HepG2 (cell line): ENCODE results near the gene PRCP. TPM values are rescaled to one million over a fixed set of nuclear protein-coding genes. Genes with fewer than 3 reads are reported as not detected.

Experiments
- CHCHD3 ChIP-seq: sonication (generic); formaldehyde crosslinking; IDR thresholded peaks from 2 replicates; pipeline ENCODE4 v1.8.0; 2022; ENCODE audit warnings: mild to moderate bottlenecking, missing genetic modification reagents, moderate library complexity
- FOXA3 ChIP-seq: IDR thresholded peaks from 2 replicates; pipeline ENCODE4 v1.6.1; 2016; ENCODE audit warnings: missing genetic modification reagents, missing compliant biosample characterization
- HDAC1 ChIP-seq: sonication (generic); formaldehyde crosslinking; IDR thresholded peaks from 2 replicates; pipeline ENCODE4 v1.5.1; 2020; ENCODE audit warnings: mild to moderate bottlenecking, missing genetic modification reagents
- HNF4G ChIP-seq, 2 experiments: sonication (generic) in 1 of 2; formaldehyde crosslinking in 1 of 2; IDR thresholded peaks; 2 replicates each; pipeline versions ENCODE4 v1.4.0 to v1.6.1; 2011 to 2020; ENCODE audit warnings: borderline replicate concordance in 2 of 2, low read depth in 2 of 2, mild to moderate bottlenecking in 2 of 2, low read length in 1 of 2, missing genetic modification reagents in 1 of 2, moderate library complexity in 1 of 2
- MED8 ChIP-seq: sonication (generic); formaldehyde crosslinking; IDR thresholded peaks from 2 replicates; pipeline ENCODE4 v1.8.1; 2023; ENCODE audit warnings: mild to moderate bottlenecking, missing genetic modification reagents; ENCODE audit not compliant: insufficient replicate concordance
- NFE2L1 ChIP-seq: sonication (generic); formaldehyde crosslinking; IDR thresholded peaks from 2 replicates; pipeline ENCODE4 v1.4.0; 2020; ENCODE audit warnings: missing genetic modification reagents, mild to moderate bottlenecking, borderline replicate concordance
- PTBP1 ChIP-seq: fragments of 200-400 bp; formaldehyde crosslinking; IDR thresholded peaks from 2 replicates; pipeline ENCODE4 v1.6.1; 2018; ENCODE audit warnings: low read length, low read depth; ENCODE audit not compliant: poor library complexity, severe bottlenecking
- SATB2 ChIP-seq: sonication (generic); formaldehyde crosslinking; IDR thresholded peaks from 2 replicates; pipeline ENCODE4 v1.5.0; 2020; ENCODE audit warnings: missing genetic modification reagents
- SNAPC2 ChIP-seq: sonication (generic); formaldehyde crosslinking; IDR thresholded peaks from 2 replicates; pipeline ENCODE4 v1.8.1; 2022; ENCODE audit warnings: mild to moderate bottlenecking, missing genetic modification reagents
- STAT5B ChIP-seq: sonication (generic); formaldehyde crosslinking; IDR thresholded peaks from 2 replicates; pipeline ENCODE4 v1.4.0; 2020; ENCODE audit warnings: missing genetic modification reagents
- TEAD2 ChIP-seq: sonication (generic); formaldehyde crosslinking; IDR thresholded peaks from 2 replicates; pipeline ENCODE4 v1.9.0; 2021; ENCODE audit warnings: missing genetic modification reagents
- ZBTB7B ChIP-seq: sonication (generic); formaldehyde crosslinking; IDR thresholded peaks from 2 replicates; pipeline ENCODE4 v1.4.0; 2020; ENCODE audit warnings: missing genetic modification reagents
- ZFP82 ChIP-seq: sonication (generic); formaldehyde crosslinking; IDR thresholded peaks from 2 replicates; pipeline ENCODE4 v1.5.1; 2020; ENCODE audit warnings: mild to moderate bottlenecking, missing genetic modification reagents, borderline replicate concordance
- ZNF292 ChIP-seq: sonication (generic); formaldehyde crosslinking; IDR thresholded peaks from 2 replicates; pipeline ENCODE4 v1.8.1; 2022; ENCODE audit warnings: mild to moderate bottlenecking, low read depth, missing genetic modification reagents, borderline replicate concordance
- ZNF350 ChIP-seq: sonication (generic); formaldehyde crosslinking; IDR thresholded peaks from 2 replicates; pipeline ENCODE4 v1.4.0; 2020; ENCODE audit warnings: mild to moderate bottlenecking, low read depth, missing genetic modification reagents, borderline replicate concordance
- ZNF713 ChIP-seq: sonication (generic); formaldehyde crosslinking; IDR thresholded peaks from 2 replicates; pipeline ENCODE4 v1.4.0; 2020; ENCODE audit warnings: mild to moderate bottlenecking, missing genetic modification reagents
- ZNF816 ChIP-seq: sonication (generic); formaldehyde crosslinking; IDR thresholded peaks from 2 replicates; pipeline ENCODE4 v1.8.0; 2022; ENCODE audit warnings: missing genetic modification reagents, mild to moderate bottlenecking, borderline replicate concordance
- polyA plus RNA-seq, 8 experiments: library from polyadenylated mRNA; depleted of rRNA in 3 of 8; stranded (reverse) in 7 of 8; unstranded in 1 of 8; fragments of >200 nt; fragmentation: Illumina TruSeq in 4 of 8; extraction: Trizol in 4 of 8; gene quantifications; 2 replicates each; pipeline versions ENCODE4 v1.2.1 to v1.2.3, GENCODE V29; 2011 to 2016; ENCODE audit warnings: low read depth in 4 of 8, missing spikeins in 1 of 8, mixed read lengths in 1 of 8; ENCODE audit not compliant: insufficient read depth in 1 of 8
- total RNA-seq, 5 experiments: library from RNA; depleted of rRNA; stranded (reverse); fragments of >200 nt; fragmentation: Illumina TruSeq; extraction: Trizol; gene quantifications; 2 replicates each; pipeline ENCODE4 v1.2.3, GENCODE V29; 2016; ENCODE audit warnings: low read depth in 1 of 5
- TF ChIP-seq, protein P1 (sequence below), 2 experiments: sonication (generic) in 1 of 2; formaldehyde crosslinking in 1 of 2; IDR thresholded peaks; 2 replicates each; pipeline versions ENCODE4 v1.4.0 to v1.6.1; 2016 to 2020; ENCODE audit warnings: borderline replicate concordance in 1 of 2, low read depth in 1 of 2, mild to moderate bottlenecking in 1 of 2, missing genetic modification reagents in 1 of 2
- TF ChIP-seq, protein P2 (sequence below): sonication (generic); formaldehyde crosslinking; IDR thresholded peaks from 2 replicates; pipeline ENCODE4 v1.8.1; 2023; ENCODE audit warnings: missing genetic modification reagents, inconsistent platforms, borderline replicate concordance
- TF ChIP-seq, protein P3 (sequence below), 2 experiments: sonication (generic) in 1 of 2; formaldehyde crosslinking in 1 of 2; IDR thresholded peaks; 2 replicates each; pipeline versions ENCODE4 v1.5.1 to v1.6.1; 2011 to 2020; ENCODE audit warnings: borderline replicate concordance in 1 of 2, low read depth in 1 of 2, low read length in 1 of 2, mild to moderate bottlenecking in 1 of 2, missing genetic modification reagents in 1 of 2, moderate library complexity in 1 of 2

Gene PRCP
- total and polyA plus RNA-seq, 2 of the 13 experiments (the other 11 are each of a cell fraction or from before 2014, with no cell fraction given): 84.2 to 105 TPM

DNA sequence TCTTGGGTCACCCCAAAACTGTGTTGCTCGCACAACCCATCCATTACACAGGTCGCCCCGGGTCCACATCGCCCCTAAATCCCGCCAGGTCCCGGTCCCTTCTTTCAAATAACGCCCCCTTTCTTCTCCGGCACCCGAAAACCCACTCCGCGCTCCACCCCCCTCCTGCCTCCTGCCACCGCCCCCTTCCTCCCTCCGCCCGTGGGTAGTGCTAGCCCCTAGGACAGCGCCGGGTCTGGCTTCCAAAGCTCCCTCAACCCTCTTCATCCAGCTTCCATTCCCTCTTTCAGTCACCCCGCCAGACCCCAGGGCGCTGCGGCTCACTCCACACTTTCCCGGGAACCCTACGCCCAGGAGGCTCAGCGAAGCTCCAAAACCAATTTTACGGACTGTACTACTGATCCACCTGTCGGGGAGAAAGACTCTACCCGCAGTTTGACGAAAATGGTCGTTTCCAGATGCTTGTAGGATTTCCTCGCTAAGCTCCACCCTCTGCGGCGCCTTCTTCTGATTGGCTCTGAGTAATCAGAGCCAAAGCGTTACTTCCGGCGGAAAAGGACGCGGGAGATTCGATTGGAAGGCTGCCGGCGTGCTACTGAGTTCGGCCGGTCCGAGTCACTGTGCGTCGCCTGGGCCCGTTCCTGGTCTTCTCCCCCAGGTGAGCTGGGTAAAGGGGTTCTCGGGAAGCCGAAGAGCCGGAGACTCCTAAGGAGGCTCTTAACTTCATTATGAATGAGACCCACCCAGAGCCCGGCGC, 1.1 kb upstream of the PRCP start, which contains the start of gene DDIAS (continued):
- TF ChIP-seq, protein P1, sequence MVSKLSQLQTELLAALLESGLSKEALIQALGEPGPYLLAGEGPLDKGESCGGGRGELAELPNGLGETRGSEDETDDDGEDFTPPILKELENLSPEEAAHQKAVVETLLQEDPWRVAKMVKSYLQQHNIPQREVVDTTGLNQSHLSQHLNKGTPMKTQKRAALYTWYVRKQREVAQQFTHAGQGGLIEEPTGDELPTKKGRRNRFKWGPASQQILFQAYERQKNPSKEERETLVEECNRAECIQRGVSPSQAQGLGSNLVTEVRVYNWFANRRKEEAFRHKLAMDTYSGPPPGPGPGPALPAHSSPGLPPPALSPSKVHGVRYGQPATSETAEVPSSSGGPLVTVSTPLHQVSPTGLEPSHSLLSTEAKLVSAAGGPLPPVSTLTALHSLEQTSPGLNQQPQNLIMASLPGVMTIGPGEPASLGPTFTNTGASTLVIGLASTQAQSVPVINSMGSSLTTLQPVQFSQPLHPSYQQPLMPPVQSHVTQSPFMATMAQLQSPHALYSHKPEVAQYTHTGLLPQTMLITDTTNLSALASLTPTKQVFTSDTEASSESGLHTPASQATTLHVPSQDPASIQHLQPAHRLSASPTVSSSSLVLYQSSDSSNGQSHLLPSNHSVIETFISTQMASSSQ (IDR thresholded peaks at IDR 0.05; ENCODE audit: low read depth): no peak
- TF ChIP-seq, protein P1 (CRISPR knock-in tag; IDR thresholded peaks at IDR 0.05; ENCODE audit: borderline replicate concordance): no peak
- peak; percentile 78; the same call in 1 of the 2 replicates for TF ChIP-seq ZNF816
- TF ChIP-seq ZNF292 (CRISPR knock-in tag): no peak
- 0 out of 2 replicates have a peak, but pooled peaks have one; percentile 53 for TF ChIP-seq ZFP82 (CRISPR knock-in tag)
- TF ChIP-seq MED8 (CRISPR knock-in tag): no peak
- no peak for TF ChIP-seq ZBTB7B (CRISPR knock-in tag)
- TF ChIP-seq HDAC1: peak; percentile 99
- no peak for TF ChIP-seq NFE2L1 (CRISPR knock-in tag)
- TF ChIP-seq FOXA3 (CRISPR knock-in tag): no peak
- TF ChIP-seq STAT5B (CRISPR knock-in tag): no peak
- TF ChIP-seq, protein P2, sequence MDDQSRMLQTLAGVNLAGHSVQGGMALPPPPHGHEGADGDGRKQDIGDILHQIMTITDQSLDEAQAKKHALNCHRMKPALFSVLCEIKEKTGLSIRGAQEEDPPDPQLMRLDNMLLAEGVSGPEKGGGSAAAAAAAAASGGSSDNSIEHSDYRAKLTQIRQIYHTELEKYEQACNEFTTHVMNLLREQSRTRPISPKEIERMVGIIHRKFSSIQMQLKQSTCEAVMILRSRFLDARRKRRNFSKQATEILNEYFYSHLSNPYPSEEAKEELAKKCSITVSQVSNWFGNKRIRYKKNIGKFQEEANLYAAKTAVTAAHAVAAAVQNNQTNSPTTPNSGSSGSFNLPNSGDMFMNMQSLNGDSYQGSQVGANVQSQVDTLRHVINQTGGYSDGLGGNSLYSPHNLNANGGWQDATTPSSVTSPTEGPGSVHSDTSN: no peak
- TF ChIP-seq ZNF350 (CRISPR knock-in tag): no peak; the same call in 1 of the 2 replicates
- TF ChIP-seq ZNF713 (CRISPR knock-in tag): no peak
- TF ChIP-seq CHCHD3 (CRISPR knock-in tag): no peak
- no peak for TF ChIP-seq SNAPC2 (CRISPR knock-in tag)
- TF ChIP-seq PTBP1: no peak
- TF ChIP-seq, protein P3, sequence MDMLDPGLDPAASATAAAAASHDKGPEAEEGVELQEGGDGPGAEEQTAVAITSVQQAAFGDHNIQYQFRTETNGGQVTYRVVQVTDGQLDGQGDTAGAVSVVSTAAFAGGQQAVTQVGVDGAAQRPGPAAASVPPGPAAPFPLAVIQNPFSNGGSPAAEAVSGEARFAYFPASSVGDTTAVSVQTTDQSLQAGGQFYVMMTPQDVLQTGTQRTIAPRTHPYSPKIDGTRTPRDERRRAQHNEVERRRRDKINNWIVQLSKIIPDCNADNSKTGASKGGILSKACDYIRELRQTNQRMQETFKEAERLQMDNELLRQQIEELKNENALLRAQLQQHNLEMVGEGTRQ (IDR thresholded peaks at IDR 0.05; ENCODE audit: low read depth, low read length): no peak
- TF ChIP-seq, protein P3 (CRISPR knock-in tag; IDR thresholded peaks at IDR 0.05; ENCODE audit: borderline replicate concordance): no peak
- no peak for TF ChIP-seq TEAD2 (CRISPR knock-in tag)
- no peak for TF ChIP-seq SATB2
- no peak for TF ChIP-seq HNF4G (IDR thresholded peaks at IDR 0.05; ENCODE audit: borderline replicate concordance, low read depth, low read length)
- TF ChIP-seq HNF4G (CRISPR knock-in tag; IDR thresholded peaks at IDR 0.05; ENCODE audit: borderline replicate concordance, low read depth): 0 out of 2 replicates have a peak, but pooled peaks have one; percentile 35
